Brain microvascular endothelial cell (primary cell): ENCODE measurements around the gene CENPK.

Experiments used
- DNase-seq: peaks from one replicate; pipeline ENCODE4 v3.0.0-alpha.2; 2020
- H3K27ac ChIP-seq: fragments of 250-450 bp; sonication (Bioruptor Pico); 2 replicates; pipeline ENCODE4 v1.5.1; 2020; ENCODE audit warnings: mild to moderate bottlenecking, moderate library complexity
- H3K27me3 ChIP-seq: fragments of 250-450 bp; sonication (Bioruptor Pico); replicated peaks from 2 replicates; pipeline ENCODE4 v1.5.1; 2020; ENCODE audit warnings: mild to moderate bottlenecking
- H3K36me3 ChIP-seq: fragments of 250-450 bp; sonication (Bioruptor Pico); replicated peaks from 2 replicates; pipeline ENCODE4 v1.5.1; 2020; ENCODE audit warnings: mild to moderate bottlenecking
- H3K4me3 ChIP-seq: 2 replicates; pipeline ENCODE4 v1.5.1; 2011; ENCODE audit warnings: low read depth, mild to moderate bottlenecking, control low read depth, low read length, moderate library complexity
- CTCF ChIP-seq: IDR thresholded peaks from 2 replicates; pipeline ENCODE4 v1.5.1; 2011; ENCODE audit warnings: low read depth, mild to moderate bottlenecking, moderate library complexity, low read length, control low read depth, inconsistent platforms; ENCODE audit errors: missing control alignments
- in situ Hi-C: cut with HindIII; loops from 2 replicates; pipeline ENCODE4 v1.10.0; 2017; ENCODE audit warnings: low sequenced_read_pairs, low pct_ligation_motif_present

CENPK gene

GRCh38 chr5:65553941-65554340, 9.0 kb downstream of the CENPK start:
- no peaks in the 10 kb centered on the region for H3K27me3 ChIP-seq
- DNase-seq = no peak
- H3K27ac ChIP-seq = no peak overlapping the region
- no peak for TF ChIP-seq CTCF
- no peak overlapping the region for H3K4me3 ChIP-seq
- no peaks in the 10 kb centered on the region for H3K36me3 ChIP-seq
- in situ Hi-C loops = no loop called here

GRCh38 chr5:65548281-65548680, 14.7 kb downstream of the CENPK start:
- Histone ChIP-seq H3K27ac (no peak overlapping the region), H3K27me3 (no peaks in the 10 kb centered on the region), H3K36me3 (no peaks in the 10 kb centered on the region), H3K4me3 (no peak overlapping the region)
- TF ChIP-seq CTCF = no peak
- DNase-seq = no peak
- in situ Hi-C loops = no loop called here

GRCh38 chr5:65546141-65546540, 16.8 kb downstream of the CENPK start:
- no peak for TF ChIP-seq CTCF
- Histone ChIP-seq H3K27ac (no peak overlapping the region), H3K36me3 (no peaks in the 10 kb centered on the region), H3K4me3 (no peak overlapping the region), H3K27me3 (no peaks in the 10 kb centered on the region)
- DNase-seq = no peak
- in situ Hi-C loops = no loop called here

- in situ Hi-C loops = no loop called here
- Histone ChIP-seq H3K27ac (no peak overlapping the region), H3K27me3 (no peaks in the 10 kb centered on the region), H3K36me3 (no peaks in the 10 kb centered on the region), H3K4me3 (no peak overlapping the region)
- no peak for TF ChIP-seq CTCF
- DNase-seq = no peak
Measured at GRCh38 chr5:65544473-65544872, 18.5 kb downstream of the CENPK start.

GRCh38 chr5:65539827-65540226, 23.1 kb downstream of the CENPK start:
- in situ Hi-C loops = no loop called here
- no peak for TF ChIP-seq CTCF
- H3K36me3 ChIP-seq = no peaks in the 10 kb centered on the region
- no peak overlapping the region for H3K27ac ChIP-seq
- H3K4me3 ChIP-seq = no peak overlapping the region
- no peaks in the 10 kb centered on the region for H3K27me3 ChIP-seq
- DNase-seq = no peak

- TF ChIP-seq CTCF = no peak
- no peaks in the 10 kb centered on the region for H3K27me3 ChIP-seq
- H3K4me3 ChIP-seq = no peak overlapping the region
- H3K36me3 ChIP-seq = no peaks in the 10 kb centered on the region
- in situ Hi-C loops = no loop called here
- DNase-seq = no peak
- H3K27ac ChIP-seq = no peak overlapping the region
Measured at GRCh38 chr5:65535529-65535987, 27.4 kb downstream of the CENPK start.
